Activated B cell treated with CpG ODN at 0.5 μM for 24 hours (primary cell): Measurements from ENCODE around the gene DDX55. TPM values are rescaled to one million over a fixed set of nuclear protein-coding genes. Genes with fewer than 3 reads are reported as not detected.
A peak's percentile ranks its signal among the peaks of the same experiment; 100 is the strongest.

Experiments used
- ATAC-seq: fragments of 200-7000 bp; cut with Tn5 transposase; one replicate; pipeline ENCODE4 v1.10.0; 2021; ENCODE audit warnings: low read depth, mild to moderate bottlenecking, moderate library complexity
- CTCF ChIA-PET: fragments of 350-600 bp; sonication (Branson Sonifier 250); formaldehyde crosslinking; loops from one replicate; lab custom pipeline; 2021; ENCODE audit warnings: antibody characterized with exemption; lab: Charles Lee
- POLR2A ChIA-PET: fragments of 350-600 bp; sonication (Branson Sonifier 250); formaldehyde crosslinking; loops from one replicate; lab custom pipeline; 2021; ENCODE audit warnings: antibody characterized with exemption; lab: Charles Lee
- DNase-seq: peaks from one replicate; pipeline ENCODE4 v3.0.0; 2022
- H3K27ac Mint-ChIP-seq: one replicate; pipeline ENCODE4 v1.8.0; 2020; ENCODE audit warnings: mixed read lengths
- H3K27me3 Mint-ChIP-seq: one replicate; pipeline ENCODE4 v1.8.0; 2021; ENCODE audit warnings: mixed read lengths
- H3K36me3 Mint-ChIP-seq: one replicate; pipeline ENCODE4 v1.8.0; 2021; ENCODE audit warnings: low read depth, mixed read lengths
- H3K4me1 Mint-ChIP-seq: one replicate; pipeline ENCODE4 v1.8.0; 2021; ENCODE audit warnings: mixed read lengths
- H3K4me3 Mint-ChIP-seq: one replicate; pipeline ENCODE4 v1.8.0; 2020; ENCODE audit warnings: mild to moderate bottlenecking, mixed read lengths
- H3K9me3 Mint-ChIP-seq: one replicate; pipeline ENCODE4 v1.8.0; 2020; ENCODE audit warnings: mixed read lengths
- intact Hi-C: fragments of 100-400 bp; cut with micrococcal nuclease; formaldehyde crosslinking; loops from one replicate; pipeline ENCODE4 v1.15.1; 2024
- total RNA-seq: library from RNA; stranded (reverse); gene quantifications from 2 replicates; pipeline ENCODE4 v1.2.3, GENCODE V29; 2022
- TF ChIP-seq, protein P1 (sequence below): fragments of 200-600 bp; IDR thresholded peaks from one replicate; pipeline ENCODE4 v1.8.0; 2022; ENCODE audit warnings: antibody characterized with exemption, mild to moderate bottlenecking

DDX55 gene
- total RNA-seq, 1 donor from 2014 or later = 35.0 TPM

DNA sequence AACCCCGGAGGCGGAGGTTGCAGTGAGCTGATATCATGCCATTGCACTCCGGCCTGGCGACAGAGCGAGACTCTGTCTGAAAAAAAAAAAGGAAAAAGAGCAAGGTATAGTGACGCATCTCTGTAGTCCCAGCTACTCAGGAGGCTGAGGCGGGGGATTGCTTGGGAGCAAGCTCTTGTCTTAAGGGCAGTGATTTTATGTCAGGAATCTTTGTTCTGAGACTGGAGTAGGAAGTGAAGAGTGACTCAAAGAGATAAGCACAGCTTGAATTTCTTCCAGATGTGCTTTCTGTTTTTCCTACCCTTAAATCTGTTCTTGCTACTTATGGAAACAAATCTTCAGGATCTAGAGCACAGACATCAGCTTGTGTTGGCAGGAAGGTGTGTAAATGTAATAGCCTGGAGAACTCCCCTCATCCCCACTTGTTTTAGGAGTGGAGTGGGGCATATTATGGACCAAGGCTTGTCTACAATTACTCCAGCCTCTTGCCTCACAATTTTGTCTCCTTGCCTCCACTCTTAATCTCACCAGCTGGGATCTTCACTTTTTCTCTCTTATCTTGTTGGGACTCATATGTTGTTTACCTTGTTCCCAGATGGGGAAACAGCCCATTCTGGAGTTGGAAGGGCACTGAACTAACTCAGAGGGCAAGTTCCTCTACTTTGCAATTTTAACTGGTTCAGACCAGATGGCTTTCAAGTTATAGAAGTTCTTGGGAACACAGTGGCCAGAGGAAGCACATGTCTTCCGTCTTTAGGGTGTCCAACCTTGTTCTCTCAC lies 10.0 kb upstream of the DDX55 start:
- H3K4me3 Mint-ChIP-seq = no peak overlapping the region
- ATAC-seq (no peak), DNase-seq (no peak)
- no peak overlapping the region for H3K27ac Mint-ChIP-seq
- peaks cover 84% of the 10 kb centered on the region for H3K36me3 Mint-ChIP-seq
- H3K9me3 Mint-ChIP-seq = no peaks in the 10 kb centered on the region
- H3K4me1 Mint-ChIP-seq = peaks cover 23% of the 10 kb centered on the region
- H3K27me3 Mint-ChIP-seq = no peaks in the 10 kb centered on the region
- CTCF ChIA-PET = no interaction called here
- TF ChIP-seq, protein P1, sequence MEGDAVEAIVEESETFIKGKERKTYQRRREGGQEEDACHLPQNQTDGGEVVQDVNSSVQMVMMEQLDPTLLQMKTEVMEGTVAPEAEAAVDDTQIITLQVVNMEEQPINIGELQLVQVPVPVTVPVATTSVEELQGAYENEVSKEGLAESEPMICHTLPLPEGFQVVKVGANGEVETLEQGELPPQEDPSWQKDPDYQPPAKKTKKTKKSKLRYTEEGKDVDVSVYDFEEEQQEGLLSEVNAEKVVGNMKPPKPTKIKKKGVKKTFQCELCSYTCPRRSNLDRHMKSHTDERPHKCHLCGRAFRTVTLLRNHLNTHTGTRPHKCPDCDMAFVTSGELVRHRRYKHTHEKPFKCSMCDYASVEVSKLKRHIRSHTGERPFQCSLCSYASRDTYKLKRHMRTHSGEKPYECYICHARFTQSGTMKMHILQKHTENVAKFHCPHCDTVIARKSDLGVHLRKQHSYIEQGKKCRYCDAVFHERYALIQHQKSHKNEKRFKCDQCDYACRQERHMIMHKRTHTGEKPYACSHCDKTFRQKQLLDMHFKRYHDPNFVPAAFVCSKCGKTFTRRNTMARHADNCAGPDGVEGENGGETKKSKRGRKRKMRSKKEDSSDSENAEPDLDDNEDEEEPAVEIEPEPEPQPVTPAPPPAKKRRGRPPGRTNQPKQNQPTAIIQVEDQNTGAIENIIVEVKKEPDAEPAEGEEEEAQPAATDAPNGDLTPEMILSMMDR = no peak
- POLR2A ChIA-PET = no interaction called here
- intact Hi-C loops = no loop called here

DNA sequence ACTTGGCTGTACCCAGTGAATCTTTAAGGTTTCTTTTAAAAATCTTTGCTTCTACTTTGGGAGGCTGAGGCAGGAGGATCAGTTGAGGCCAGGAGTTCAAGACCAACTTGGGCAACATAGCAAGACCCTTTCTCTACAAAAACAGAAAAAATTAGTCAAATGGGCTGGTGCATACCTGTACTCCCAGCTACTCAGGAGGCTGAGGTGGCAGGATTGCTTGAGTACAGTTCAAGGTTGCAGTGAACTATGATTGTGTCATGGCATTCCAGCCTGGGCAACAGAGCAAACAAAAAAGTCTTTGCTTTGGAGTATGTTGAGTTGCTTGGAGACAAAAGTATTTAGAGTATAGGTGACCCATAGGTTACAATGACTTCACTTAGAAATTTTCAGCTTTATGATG lies 6.2 kb upstream of the DDX55 start:
- H3K4me3 Mint-ChIP-seq = no peak overlapping the region
- ChIA-PET POLR2A (no interaction called here), CTCF (no interaction called here)
- H3K27ac Mint-ChIP-seq = no peak overlapping the region
- intact Hi-C loops = no loop called here
- peaks cover 7% of the 10 kb centered on the region for H3K4me1 Mint-ChIP-seq
- H3K9me3 Mint-ChIP-seq = no peaks in the 10 kb centered on the region
- peaks cover 64% of the 10 kb centered on the region for H3K36me3 Mint-ChIP-seq
- TF ChIP-seq, protein P1 = no peak
- ATAC-seq (no peak), DNase-seq (no peak)
- no peaks in the 10 kb centered on the region for H3K27me3 Mint-ChIP-seq

DNA sequence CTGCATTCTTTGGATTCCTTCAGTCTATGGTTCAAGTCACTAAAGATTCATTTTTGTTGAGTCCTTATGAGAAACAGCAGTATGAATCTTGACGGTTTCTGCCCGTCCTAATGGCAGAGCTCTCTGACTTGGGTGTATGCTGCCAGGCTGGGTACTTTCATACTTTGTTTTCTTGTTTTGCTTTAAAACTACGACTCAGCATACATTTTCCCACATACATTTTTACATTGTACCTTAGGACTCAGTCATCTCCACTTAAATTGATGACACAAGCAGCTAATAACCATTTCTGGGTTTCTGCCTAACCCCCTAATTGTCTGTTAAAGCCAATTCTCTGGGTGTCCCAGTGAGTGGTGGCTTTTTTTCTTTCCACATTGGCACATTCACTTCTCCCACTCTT lies 4.8 kb upstream of the DDX55 start:
- H3K27me3 Mint-ChIP-seq = no peaks in the 10 kb centered on the region
- intact Hi-C loops = no loop called here
- H3K27ac Mint-ChIP-seq = no peak overlapping the region
- H3K36me3 Mint-ChIP-seq = peaks cover 54% of the 10 kb centered on the region
- DNase-seq (no peak), ATAC-seq (no peak)
- ChIA-PET POLR2A (no interaction called here), CTCF (no interaction called here)
- no peak overlapping the region for H3K4me3 Mint-ChIP-seq
- TF ChIP-seq, protein P1 = no peak
- no peaks in the 10 kb centered on the region for H3K9me3 Mint-ChIP-seq
- peaks cover 11% of the 10 kb centered on the region for H3K4me1 Mint-ChIP-seq

DNA sequence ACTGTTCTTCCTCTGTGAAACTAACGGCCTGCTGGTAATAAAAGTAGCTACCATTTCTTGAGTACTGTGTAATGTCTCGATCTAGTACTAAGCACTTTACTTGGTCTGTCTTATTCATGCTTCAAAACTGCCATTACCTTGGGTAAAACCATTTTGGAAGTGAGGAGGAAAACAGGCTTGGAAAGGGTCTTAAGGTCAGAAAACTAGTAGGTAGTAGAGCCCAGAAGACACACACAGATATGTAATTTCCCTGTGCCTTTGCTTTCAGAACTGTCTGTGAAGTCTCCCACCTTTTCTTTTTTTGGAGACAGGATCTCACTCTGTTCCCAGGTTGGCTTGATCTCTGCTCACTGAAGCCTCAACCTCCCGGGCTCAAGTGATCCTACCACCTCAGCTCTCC lies 3.4 kb upstream of the DDX55 start:
- no peak overlapping the region for H3K27ac Mint-ChIP-seq
- intact Hi-C loops = no loop called here
- peaks cover 21% of the 10 kb centered on the region for H3K4me1 Mint-ChIP-seq
- no peaks in the 10 kb centered on the region for H3K9me3 Mint-ChIP-seq
- ChIA-PET POLR2A (interaction anchor here (0.6 kb wide), 1 partner anchor 37 kb away, joined by 5 read pairs; no protein-coding TSS in a partner anchor), CTCF (no interaction called here)
- DNase-seq (no peak), ATAC-seq (no peak)
- H3K27me3 Mint-ChIP-seq = no peaks in the 10 kb centered on the region
- H3K4me3 Mint-ChIP-seq = no peak overlapping the region
- TF ChIP-seq, protein P1 = no peak
- H3K36me3 Mint-ChIP-seq = peaks cover 51% of the 10 kb centered on the region

DNA sequence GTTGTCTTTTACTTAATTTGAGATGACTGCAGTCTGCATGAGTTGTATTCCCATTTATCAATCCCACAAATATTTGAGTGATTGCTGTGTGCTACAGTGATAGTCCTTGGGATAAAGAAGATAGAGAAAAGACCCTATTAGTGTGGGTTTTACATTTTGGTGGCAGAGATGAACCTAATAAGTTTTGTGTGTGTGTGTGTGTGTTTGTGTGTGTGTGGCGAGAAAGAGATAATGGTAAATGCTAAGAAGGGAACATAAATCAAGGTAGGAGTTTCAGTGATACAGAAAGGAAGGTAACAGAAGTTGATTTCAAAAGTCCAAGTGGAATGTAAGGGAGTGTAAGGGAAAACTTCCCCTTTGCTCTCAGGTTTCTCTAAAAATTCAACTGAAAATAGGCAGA lies 2.6 kb upstream of the DDX55 start:
- CTCF ChIA-PET = no interaction called here
- H3K27ac Mint-ChIP-seq = peak overlapping the region; percentile 26

More for the DNA sequence above, 2.6 kb upstream of the DDX55 start:
- TF ChIP-seq, protein P1 = no peak
- H3K4me1 Mint-ChIP-seq = peaks cover 24% of the 10 kb centered on the region
- no peaks in the 10 kb centered on the region for H3K9me3 Mint-ChIP-seq
- H3K27me3 Mint-ChIP-seq = no peaks in the 10 kb centered on the region
- ATAC-seq = no peak
- POLR2A ChIA-PET = no interaction called here
- DNase-seq = no peak
- peak overlapping the region; percentile 65 for H3K4me3 Mint-ChIP-seq
- peaks cover 49% of the 10 kb centered on the region for H3K36me3 Mint-ChIP-seq
- intact Hi-C loops = no loop called here
